Chondrocyte (in vitro differentiated cells): Measurements from ENCODE around the gene KL. TPM values are rescaled to one million over a fixed set of nuclear protein-coding genes. Genes with fewer than 3 reads are reported as not detected.

ENCODE experiments used
- DNase-seq: peaks from one replicate; pipeline ENCODE4 v3.0.0; 2021; ENCODE audit warnings: mixed read lengths, low spot score
- H3K27ac Mint-ChIP-seq: one replicate; pipeline ENCODE4 v1.8.0; 2021; ENCODE audit warnings: mild to moderate bottlenecking, moderate library complexity, mixed read lengths; ENCODE audit not compliant: unreplicated experiment
- H3K27me3 Mint-ChIP-seq: 2 replicates; pipeline ENCODE4 v1.8.0; 2021; ENCODE audit warnings: low read depth, mixed read lengths
- H3K36me3 Mint-ChIP-seq: 2 replicates; pipeline ENCODE4 v1.8.0; 2021; ENCODE audit warnings: low read depth, mixed read lengths
- H3K4me1 Mint-ChIP-seq: 2 replicates; pipeline ENCODE4 v1.8.0; 2021; ENCODE audit warnings: low read depth, mild to moderate bottlenecking, mixed read lengths
- H3K4me3 Mint-ChIP-seq: one replicate; pipeline ENCODE4 v1.8.0; 2021; ENCODE audit warnings: mild to moderate bottlenecking, moderate library complexity, mixed read lengths; ENCODE audit not compliant: unreplicated experiment
- H3K9me3 Mint-ChIP-seq: 2 replicates; pipeline ENCODE4 v1.8.0; 2021; ENCODE audit warnings: low read depth, mixed read lengths
- CTCF ChIP-seq: fragments of 200-600 bp; sonication (generic); IDR thresholded peaks from 2 replicates; pipeline ENCODE4 v1.5.0; 2021; ENCODE audit warnings: antibody characterized with exemption, mild to moderate bottlenecking, moderate library complexity
- total RNA-seq: library from RNA; stranded (reverse); gene quantifications from 3 replicates; pipeline ENCODE4 v1.2.1, GENCODE V29; 2021

KL gene
- total RNA-seq, 1 donor from 2014 or later, result 0.05 TPM

DNA sequence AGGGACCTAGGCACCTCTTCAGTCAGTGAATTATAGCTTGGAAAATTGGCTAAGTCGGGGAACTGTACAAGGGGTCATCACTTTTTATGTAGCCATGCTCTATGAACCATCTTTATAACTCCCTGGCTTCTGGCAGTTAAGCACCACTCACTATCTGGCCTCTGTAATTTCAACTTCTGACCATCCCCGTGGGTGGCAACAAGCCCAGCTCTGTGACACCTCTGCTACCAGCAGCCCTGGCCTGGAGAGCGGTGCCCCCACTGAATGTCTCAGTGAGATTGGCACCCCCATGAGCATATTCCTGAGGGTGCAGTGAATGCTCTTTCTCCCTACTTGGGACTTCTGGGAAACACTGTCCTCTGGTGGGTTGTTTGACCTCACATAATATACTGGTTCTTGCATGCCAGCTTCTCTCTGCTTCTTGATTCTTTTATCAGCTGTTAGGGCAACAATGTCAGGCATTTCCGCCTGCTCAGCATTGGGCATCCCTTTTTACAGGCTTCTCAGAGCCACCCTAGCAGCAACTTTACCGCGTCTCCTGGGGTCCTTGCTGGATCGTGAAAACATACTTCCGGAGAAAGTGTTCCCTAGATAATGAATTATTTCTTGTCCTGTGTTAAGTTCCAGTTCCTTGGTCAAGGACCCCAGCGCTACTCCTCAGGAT is 10.4 kb downstream of the KL start:
- TF ChIP-seq CTCF, result no peak
- Mint-ChIP-seq H3K9me3 (no peaks in the 10 kb centered on the region), H3K4me3 (no peak overlapping the region), H3K27me3 (peaks cover 20% of the 10 kb centered on the region), H3K4me1 (no peaks in the 10 kb centered on the region), H3K36me3 (peaks cover 2% of the 10 kb centered on the region), H3K27ac (no peak overlapping the region)
- DNase-seq, result no peak

DNA sequence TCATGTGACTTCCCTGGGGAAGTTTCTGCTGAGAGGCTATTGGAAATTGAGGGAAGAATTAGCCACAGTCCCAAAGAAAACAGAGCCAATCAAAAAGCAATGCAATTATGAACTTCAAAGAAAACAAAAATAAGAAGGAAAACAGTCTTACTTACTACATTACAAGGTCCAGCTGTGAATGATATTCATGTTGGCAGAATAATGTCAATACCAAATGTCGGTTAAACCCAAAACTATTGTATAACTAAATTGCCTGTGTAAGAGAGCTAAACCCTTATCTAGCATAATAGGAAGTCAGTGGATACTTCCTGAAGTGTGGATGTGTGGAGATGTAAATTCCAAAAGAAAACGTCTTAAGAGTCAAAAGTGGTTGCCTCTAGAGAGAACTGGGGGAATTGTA is 12.4 kb downstream of the KL start:
- peaks cover 2% of the 10 kb centered on the region for H3K36me3 Mint-ChIP-seq
- no peaks in the 10 kb centered on the region for H3K9me3 Mint-ChIP-seq
- no peak for TF ChIP-seq CTCF
- H3K4me1 Mint-ChIP-seq, result no peaks in the 10 kb centered on the region
- no peak overlapping the region for H3K27ac Mint-ChIP-seq
- H3K4me3 Mint-ChIP-seq, result no peak overlapping the region
- H3K27me3 Mint-ChIP-seq, result peaks cover 15% of the 10 kb centered on the region
- DNase-seq, result no peak

- Mint-ChIP-seq H3K9me3 (no peaks in the 10 kb centered on the region), H3K4me3 (no peak overlapping the region), H3K27ac (no peak overlapping the region), H3K4me1 (no peaks in the 10 kb centered on the region), H3K36me3 (peaks cover 2% of the 10 kb centered on the region), H3K27me3 (no peaks in the 10 kb centered on the region)
- DNase-seq, result no peak
- no peak for TF ChIP-seq CTCF
These were observed 15.1 kb downstream of the KL start for GRCh38 chr13:33031277-33031676.

DNA sequence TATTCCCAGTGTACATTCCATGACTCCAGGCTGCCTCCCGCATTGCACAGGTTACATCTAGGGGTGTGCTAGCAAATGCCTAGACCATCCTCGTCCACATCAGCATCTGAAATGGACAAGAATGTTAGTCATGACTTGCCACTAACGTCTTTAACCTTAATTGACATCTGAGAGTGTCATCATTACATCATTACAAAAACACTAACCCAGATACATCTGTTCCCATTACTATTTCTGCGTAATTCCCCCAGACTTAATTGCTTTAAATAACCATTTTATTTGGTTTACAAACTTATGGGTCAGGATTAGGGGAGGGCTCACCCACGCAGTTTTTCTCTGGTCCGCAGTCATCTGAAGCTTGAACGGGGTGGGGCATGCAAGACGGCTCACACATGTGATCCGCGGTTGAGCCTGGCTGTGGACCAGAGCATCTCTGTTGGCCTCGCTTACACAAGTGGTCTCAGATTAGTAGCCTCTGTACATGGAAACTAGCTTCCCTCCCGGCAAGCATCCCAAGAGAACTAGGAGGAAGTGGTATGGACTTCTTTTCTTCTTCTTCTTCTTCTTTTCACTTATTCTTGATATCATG is 15.9 kb downstream of the KL start:
- DNase-seq, result no peak
- Mint-ChIP-seq H3K36me3 (peaks cover 2% of the 10 kb centered on the region), H3K9me3 (no peaks in the 10 kb centered on the region), H3K27ac (no peak overlapping the region), H3K27me3 (no peaks in the 10 kb centered on the region), H3K4me3 (no peak overlapping the region), H3K4me1 (no peaks in the 10 kb centered on the region)
- TF ChIP-seq CTCF, result no peak

GRCh38 chr13:33033051-33033812 is 17.0 kb downstream of the KL start:
- no peak for TF ChIP-seq CTCF
- no peaks in the 10 kb centered on the region for H3K36me3 Mint-ChIP-seq
- H3K4me3 Mint-ChIP-seq, result no peak overlapping the region
- no peaks in the 10 kb centered on the region for H3K9me3 Mint-ChIP-seq
- no peak overlapping the region for H3K27ac Mint-ChIP-seq
- no peaks in the 10 kb centered on the region for H3K27me3 Mint-ChIP-seq
- no peak for DNase-seq
- H3K4me1 Mint-ChIP-seq, result no peaks in the 10 kb centered on the region
